ENCODE measurements around the gene ISX.

ISX gene

DNA sequence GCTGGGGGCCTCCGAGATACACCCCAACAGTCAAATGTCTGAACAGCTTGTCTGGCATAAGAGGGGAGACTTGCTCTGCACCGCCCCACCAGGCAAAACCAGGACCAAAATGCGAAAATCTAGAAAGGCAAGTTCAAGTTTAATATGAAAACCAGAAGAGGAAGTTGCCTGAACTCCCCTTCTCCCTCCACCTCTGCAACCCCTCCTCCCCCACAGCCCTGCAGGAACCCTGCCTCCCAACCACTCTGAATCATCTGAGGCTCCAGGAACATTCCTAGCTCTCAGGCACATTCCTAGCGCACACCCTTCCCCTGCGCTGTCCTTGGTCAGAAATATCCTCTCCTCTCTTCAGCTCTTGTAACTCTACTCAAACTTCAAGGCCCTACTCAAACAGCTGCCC is 36.7 kb downstream of the ISX start:
- no peak overlapping the region for H3K4me3 ChIP-seq (ENCODE audit: low read depth in 1 of 2, low read length in 1 of 2)
- H3K9me3 ChIP-seq, result no peaks in the 10 kb centered on the region
- no peaks in the 10 kb centered on the region for H3K4me1 ChIP-seq (ENCODE audit: control insufficient read depth in 1 of 2, insufficient read depth in 1 of 2, low read depth in 1 of 2, low read length in 1 of 2)
- H3K27ac ChIP-seq, result no peak overlapping the region
- TF ChIP-seq, protein P1, sequence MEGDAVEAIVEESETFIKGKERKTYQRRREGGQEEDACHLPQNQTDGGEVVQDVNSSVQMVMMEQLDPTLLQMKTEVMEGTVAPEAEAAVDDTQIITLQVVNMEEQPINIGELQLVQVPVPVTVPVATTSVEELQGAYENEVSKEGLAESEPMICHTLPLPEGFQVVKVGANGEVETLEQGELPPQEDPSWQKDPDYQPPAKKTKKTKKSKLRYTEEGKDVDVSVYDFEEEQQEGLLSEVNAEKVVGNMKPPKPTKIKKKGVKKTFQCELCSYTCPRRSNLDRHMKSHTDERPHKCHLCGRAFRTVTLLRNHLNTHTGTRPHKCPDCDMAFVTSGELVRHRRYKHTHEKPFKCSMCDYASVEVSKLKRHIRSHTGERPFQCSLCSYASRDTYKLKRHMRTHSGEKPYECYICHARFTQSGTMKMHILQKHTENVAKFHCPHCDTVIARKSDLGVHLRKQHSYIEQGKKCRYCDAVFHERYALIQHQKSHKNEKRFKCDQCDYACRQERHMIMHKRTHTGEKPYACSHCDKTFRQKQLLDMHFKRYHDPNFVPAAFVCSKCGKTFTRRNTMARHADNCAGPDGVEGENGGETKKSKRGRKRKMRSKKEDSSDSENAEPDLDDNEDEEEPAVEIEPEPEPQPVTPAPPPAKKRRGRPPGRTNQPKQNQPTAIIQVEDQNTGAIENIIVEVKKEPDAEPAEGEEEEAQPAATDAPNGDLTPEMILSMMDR (IDR thresholded peaks at IDR 0.05), result no peak
- no peaks in the 10 kb centered on the region for H3K27me3 ChIP-seq
- no peaks in the 10 kb centered on the region for H3K36me3 ChIP-seq

- TF ChIP-seq, protein P1 (IDR thresholded peaks at IDR 0.05), result no peak
- Histone ChIP-seq H3K27ac (no peak overlapping the region), H3K9me3 (no peaks in the 10 kb centered on the region), H3K4me3 (ENCODE audit: low read depth in 1 of 2, low read length in 1 of 2) (no peak overlapping the region), H3K27me3 (no peaks in the 10 kb centered on the region), H3K4me1 (ENCODE audit: control insufficient read depth in 1 of 2, insufficient read depth in 1 of 2, low read depth in 1 of 2, low read length in 1 of 2) (no peaks in the 10 kb centered on the region), H3K36me3 (no peaks in the 10 kb centered on the region)
These were observed 37.8 kb downstream of the ISX start for GRCh38 chr22:35103761-35104160.

GRCh38 chr22:35104491-35104890 is 38.5 kb downstream of the ISX start:
- H3K27me3 ChIP-seq, result no peaks in the 10 kb centered on the region
- no peaks in the 10 kb centered on the region for H3K9me3 ChIP-seq
- H3K27ac ChIP-seq, result no peak overlapping the region
- no peak overlapping the region for H3K4me3 ChIP-seq (ENCODE audit: low read depth in 1 of 2, low read length in 1 of 2)
- TF ChIP-seq, protein P1 (IDR thresholded peaks at IDR 0.05), result no peak
- H3K4me1 ChIP-seq (ENCODE audit: control insufficient read depth in 1 of 2, insufficient read depth in 1 of 2, low read depth in 1 of 2, low read length in 1 of 2), result no peaks in the 10 kb centered on the region
- H3K36me3 ChIP-seq, result no peaks in the 10 kb centered on the region

- H3K9me3 ChIP-seq, result no peaks in the 10 kb centered on the region
- no peak overlapping the region for H3K27ac ChIP-seq
- H3K27me3 ChIP-seq, result no peaks in the 10 kb centered on the region
- H3K4me3 ChIP-seq (ENCODE audit: low read depth in 1 of 2, low read length in 1 of 2), result no peak overlapping the region
- H3K36me3 ChIP-seq, result no peaks in the 10 kb centered on the region
- TF ChIP-seq, protein P1 (IDR thresholded peaks at IDR 0.05), result no peak
- H3K4me1 ChIP-seq (ENCODE audit: control insufficient read depth in 1 of 2, insufficient read depth in 1 of 2, low read depth in 1 of 2, low read length in 1 of 2), result no peaks in the 10 kb centered on the region
These were observed 43.7 kb downstream of the ISX start for GRCh38 chr22:35109616-35110015.

DNA sequence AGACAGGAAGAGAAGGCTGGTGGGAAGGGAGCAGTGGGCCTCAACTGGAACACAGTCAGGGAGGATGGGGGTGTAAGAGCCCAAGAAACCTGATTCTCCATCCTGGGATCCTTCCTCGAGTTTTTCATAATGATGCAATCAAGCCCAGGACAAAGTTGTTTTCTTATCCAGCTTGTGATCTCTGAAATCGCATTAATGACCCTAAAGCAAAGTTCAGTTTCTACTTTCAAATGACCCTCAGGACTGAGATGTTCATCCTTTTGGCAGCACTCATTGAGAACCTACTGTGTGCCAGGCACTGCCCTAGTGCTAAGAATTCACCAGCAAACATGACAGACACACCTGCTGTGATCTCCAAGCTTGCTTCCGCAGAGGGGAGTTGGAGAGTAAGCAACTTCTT is 45.3 kb downstream of the ISX start:
- Histone ChIP-seq H3K36me3 (no peaks in the 10 kb centered on the region), H3K27ac (no peak overlapping the region)

More for the DNA sequence above, 45.3 kb downstream of the ISX start:
- Histone ChIP-seq H3K27me3 (no peaks in the 10 kb centered on the region), H3K4me1 (ENCODE audit: control insufficient read depth in 1 of 2, insufficient read depth in 1 of 2, low read depth in 1 of 2, low read length in 1 of 2) (no peaks in the 10 kb centered on the region), H3K9me3 (no peaks in the 10 kb centered on the region), H3K4me3 (ENCODE audit: low read depth in 1 of 2, low read length in 1 of 2) (no peak overlapping the region)
- TF ChIP-seq, protein P1 (IDR thresholded peaks at IDR 0.05), result no peak

Data from neutrophil (primary cell).